OCI-LY7 (cell line): ENCODE measurements around the gene KIF7.

Source experiments
- EZH2phosphoT487 ChIP-seq: fragments of 200-600 bp; sonication (generic); IDR thresholded peaks from 2 replicates; pipeline ENCODE4 v1.6.1; 2018; ENCODE audit warnings: low read depth, borderline replicate concordance, mild to moderate bottlenecking, mixed run types, antibody characterized with exemption, low read length, moderate library complexity, mixed read lengths
- TF ChIP-seq, protein P1 (sequence below): fragments of 200-600 bp; sonication (generic); conservative IDR thresholded peaks from 2 replicates; pipeline ENCODE4 v1.5.1; 2014; ENCODE audit warnings: mild to moderate bottlenecking, antibody characterized with exemption, low read length, moderate library complexity, mixed read lengths

DNA sequence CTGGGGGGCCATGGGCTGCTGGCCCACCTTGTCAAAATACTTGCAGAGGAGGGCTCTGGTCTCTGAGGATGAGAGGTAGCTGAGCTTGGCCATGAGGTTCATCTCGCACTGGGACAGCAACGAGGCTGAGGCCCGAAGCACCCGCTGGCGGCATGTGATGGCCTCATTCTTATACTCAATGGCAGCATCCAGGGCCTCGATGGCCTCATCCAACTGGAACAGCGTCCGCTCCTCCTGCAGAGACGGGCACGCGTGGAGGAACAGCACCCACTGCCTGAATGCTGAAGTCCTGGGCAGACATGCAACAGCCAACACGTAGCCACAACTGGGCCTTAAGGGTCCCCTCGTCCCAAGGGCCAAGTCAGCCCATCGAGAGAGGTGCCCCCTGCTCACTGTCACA lies 25.0 kb downstream of the KIF7 start:
- TF ChIP-seq, protein P1, sequence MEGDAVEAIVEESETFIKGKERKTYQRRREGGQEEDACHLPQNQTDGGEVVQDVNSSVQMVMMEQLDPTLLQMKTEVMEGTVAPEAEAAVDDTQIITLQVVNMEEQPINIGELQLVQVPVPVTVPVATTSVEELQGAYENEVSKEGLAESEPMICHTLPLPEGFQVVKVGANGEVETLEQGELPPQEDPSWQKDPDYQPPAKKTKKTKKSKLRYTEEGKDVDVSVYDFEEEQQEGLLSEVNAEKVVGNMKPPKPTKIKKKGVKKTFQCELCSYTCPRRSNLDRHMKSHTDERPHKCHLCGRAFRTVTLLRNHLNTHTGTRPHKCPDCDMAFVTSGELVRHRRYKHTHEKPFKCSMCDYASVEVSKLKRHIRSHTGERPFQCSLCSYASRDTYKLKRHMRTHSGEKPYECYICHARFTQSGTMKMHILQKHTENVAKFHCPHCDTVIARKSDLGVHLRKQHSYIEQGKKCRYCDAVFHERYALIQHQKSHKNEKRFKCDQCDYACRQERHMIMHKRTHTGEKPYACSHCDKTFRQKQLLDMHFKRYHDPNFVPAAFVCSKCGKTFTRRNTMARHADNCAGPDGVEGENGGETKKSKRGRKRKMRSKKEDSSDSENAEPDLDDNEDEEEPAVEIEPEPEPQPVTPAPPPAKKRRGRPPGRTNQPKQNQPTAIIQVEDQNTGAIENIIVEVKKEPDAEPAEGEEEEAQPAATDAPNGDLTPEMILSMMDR, result no peak
- no peak for TF ChIP-seq EZH2phosphoT487
